GM23338 (cell line): ENCODE data around the gene VDAC1.
A peak's percentile ranks its signal among the peaks of the same experiment; 100 is the strongest.

Experiments
- CREB1 ChIP-seq: fragments of 250-450 bp; sonication (Bioruptor Pico); IDR thresholded peaks from 2 replicates; pipeline ENCODE4 v1.5.0; 2020; ENCODE audit warnings: low read depth, mild to moderate bottlenecking, moderate library complexity
- CTCF ChIP-seq, 2 experiments: fragments of 200-600 bp in 1 of 2; sonication (generic) in 1 of 2; conservative IDR thresholded peaks; 2 replicates each; pipeline versions ENCODE4 v1.5.1 to v1.6.1; 2016 to 2017; ENCODE audit warnings: antibody characterized with exemption in 2 of 2, low read depth in 2 of 2, mild to moderate bottlenecking in 2 of 2, moderate library complexity in 1 of 2
- EZH2 ChIP-seq: fragments of 200-600 bp; sonication (generic); IDR thresholded peaks from one replicate; pipeline ENCODE4 v1.8.0; 2017; ENCODE audit warnings: antibody characterized with exemption, mild to moderate bottlenecking, low read depth; ENCODE audit not compliant: unreplicated experiment
- EZH2phosphoT487 ChIP-seq: fragments of 200-600 bp; sonication (generic); IDR thresholded peaks from one replicate; pipeline ENCODE4 v1.8.1; 2018; ENCODE audit warnings: antibody characterized with exemption; ENCODE audit not compliant: unreplicated experiment
- POLR2AphosphoS5 ChIP-seq: IDR thresholded peaks from 2 replicates; pipeline ENCODE4 v1.6.1; 2016; ENCODE audit warnings: antibody characterized with exemption, low read depth
- ZNF331 ChIP-seq: fragments of 250-450 bp; sonication (Bioruptor Pico); IDR thresholded peaks from 2 replicates; pipeline ENCODE4 v1.5.0; 2020; ENCODE audit warnings: low read depth, mild to moderate bottlenecking, moderate library complexity

- TF ChIP-seq ZNF331 (CRISPR knock-in tag) (no peak), POLR2AphosphoS5 (peak; percentile 90), CTCF (conservative IDR thresholded peaks at IDR 0.05; ENCODE audit: low read depth in 2 of 2) (no peak), EZH2phosphoT487 (no peak), CREB1 (CRISPR knock-in tag) (peak; percentile 95), EZH2 (no peak)
Observed at GRCh38 chr5:133968204-133968980, 36.4 kb downstream of the VDAC1 start, which contains the start of gene C5orf15.
